Activated CD4-positive, alpha-beta T cell treated with anti-CD3 and anti-CD28 coated beads, Interleukin-2, amount 10 ng/mL, durations not matched to agents 7 days and 5 days (primary cell): Measurements from ENCODE around the gene PSMA7. TPM values are rescaled to one million over a fixed set of nuclear protein-coding genes. Genes with fewer than 3 reads are reported as not detected.

Source experiments
- CTCF ChIA-PET: fragments of 350-600 bp; sonication (Branson Sonifier 250); formaldehyde crosslinking; loops from one replicate; lab custom pipeline; 2021; ENCODE audit warnings: antibody characterized with exemption; lab: Charles Lee
- POLR2A ChIA-PET: fragments of 350-600 bp; sonication (Branson Sonifier 250); formaldehyde crosslinking; loops from one replicate; lab custom pipeline; 2021; ENCODE audit warnings: antibody characterized with exemption; lab: Charles Lee
- DNase-seq: peaks from one replicate; pipeline ENCODE4 v3.0.0-alpha.2; 2020
- H3K27ac Mint-ChIP-seq: one replicate; pipeline ENCODE4 v1.8.0; 2021; ENCODE audit warnings: mild to moderate bottlenecking, moderate library complexity, mixed read lengths
- H3K27me3 Mint-ChIP-seq: one replicate; pipeline ENCODE4 v1.8.0; 2021; ENCODE audit warnings: mixed read lengths
- H3K36me3 Mint-ChIP-seq: one replicate; pipeline ENCODE4 v1.8.0; 2021; ENCODE audit warnings: low read depth, mixed read lengths
- H3K4me1 Mint-ChIP-seq: one replicate; pipeline ENCODE4 v1.8.0; 2021; ENCODE audit warnings: mixed read lengths
- H3K4me3 Mint-ChIP-seq: one replicate; pipeline ENCODE4 v1.8.0; 2021; ENCODE audit warnings: mild to moderate bottlenecking, moderate library complexity, mixed read lengths
- H3K9me3 Mint-ChIP-seq: one replicate; pipeline ENCODE4 v1.8.0; 2021; ENCODE audit warnings: mixed read lengths
- total RNA-seq, 2 experiments: library from RNA; stranded (reverse); gene quantifications; one replicate each; pipeline ENCODE4 v1.2.3, GENCODE V29; 2021

PSMA7 gene
- total RNA-seq, 2 experiments from 2014 or later = 250 to 306 TPM

DNA sequence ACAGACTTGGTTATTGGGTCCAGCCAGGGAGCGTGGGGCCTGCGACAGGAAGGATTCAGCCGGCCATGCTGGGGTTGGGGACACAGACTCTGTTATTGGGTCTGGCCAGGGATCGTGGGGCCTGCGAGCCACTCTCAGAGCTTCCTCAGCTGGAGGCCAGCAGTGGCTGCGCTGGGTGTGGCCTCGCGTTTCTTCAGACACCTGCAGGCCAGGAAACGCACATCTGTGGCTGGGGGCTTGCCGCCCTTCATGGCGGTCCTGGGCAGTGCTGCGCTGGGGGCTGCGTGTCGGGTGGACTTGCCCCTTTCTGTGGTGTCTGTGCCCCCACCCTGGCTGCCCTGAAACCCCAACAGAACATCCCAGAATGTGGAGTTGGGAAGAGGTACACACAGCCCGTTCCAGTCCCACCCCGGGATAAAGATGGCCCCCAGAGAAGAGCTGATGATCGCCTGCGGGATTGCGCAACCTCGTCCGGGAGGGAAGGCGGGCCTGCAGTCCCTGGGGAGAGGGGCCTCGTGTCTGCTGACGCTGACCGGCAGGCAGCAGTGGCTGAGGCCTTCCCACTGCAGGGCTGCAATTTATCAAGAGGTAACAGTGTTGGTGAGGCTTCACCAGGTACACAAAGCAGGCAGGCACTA is 22.7 kb upstream of the PSMA7 start:
- Mint-ChIP-seq H3K27ac (no peak overlapping the region), H3K36me3 (peaks cover 5% of the 10 kb centered on the region), H3K9me3 (no peaks in the 10 kb centered on the region), H3K4me1 (no peaks in the 10 kb centered on the region), H3K27me3 (no peaks in the 10 kb centered on the region), H3K4me3 (no peak overlapping the region)
- ChIA-PET POLR2A (no interaction called here), CTCF (interaction anchor here (1.4 kb wide), 1 partner anchor 9 kb away, joined by 5 read pairs; no protein-coding TSS in a partner anchor)
- DNase-seq = no peak

DNA sequence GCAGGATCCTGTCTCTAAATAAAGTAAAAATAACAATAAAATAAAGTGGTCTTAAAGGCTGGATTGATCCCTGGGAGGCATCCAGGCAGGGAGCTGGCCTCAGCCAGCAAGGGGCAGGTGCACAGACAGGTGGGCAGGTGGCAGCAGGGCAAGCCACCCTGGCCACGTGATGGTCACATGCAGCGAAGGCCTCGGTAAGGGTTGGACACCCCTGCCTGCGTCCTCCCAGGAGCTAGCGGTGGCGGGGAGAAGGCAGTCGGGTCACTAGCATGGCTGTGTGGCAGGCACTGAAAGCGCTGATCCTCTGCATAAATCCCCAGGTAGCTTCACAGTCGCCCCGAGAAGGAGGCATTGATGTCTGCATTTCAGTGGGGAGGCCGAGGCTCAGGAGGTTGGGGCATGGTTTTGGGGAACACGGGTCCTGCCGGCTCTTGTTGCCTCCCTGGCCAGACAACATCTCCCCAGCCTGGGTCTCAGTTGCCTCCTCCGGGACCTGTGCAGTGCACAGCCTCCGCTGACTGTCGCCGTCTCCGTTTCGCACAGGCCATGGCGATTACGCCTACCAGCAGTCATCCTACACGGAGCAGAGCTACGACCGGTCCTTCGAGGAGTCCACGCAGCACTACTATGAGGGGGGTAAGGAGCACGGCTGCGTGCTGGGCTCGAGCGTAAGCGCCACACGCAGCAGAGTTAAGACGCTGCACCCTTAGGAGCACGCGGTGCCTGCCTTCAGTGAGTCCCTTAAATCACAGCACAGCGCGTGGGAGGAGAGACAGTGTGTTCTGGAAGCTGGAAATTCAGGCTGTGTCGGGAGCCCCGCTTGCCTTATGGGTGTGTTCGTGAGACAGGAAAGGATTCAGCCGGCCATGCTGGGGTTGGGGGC is 21.9 kb upstream of the PSMA7 start:
- Mint-ChIP-seq H3K36me3 (peaks cover 5% of the 10 kb centered on the region), H3K27ac (no peak overlapping the region), H3K9me3 (no peaks in the 10 kb centered on the region), H3K4me1 (peaks cover 2% of the 10 kb centered on the region), H3K27me3 (no peaks in the 10 kb centered on the region), H3K4me3 (no peak overlapping the region)
- POLR2A ChIA-PET = no interaction called here
- CTCF ChIA-PET = interaction anchor here (1.4 kb wide), 1 partner anchor 9 kb away, joined by 5 read pairs; no protein-coding TSS in a partner anchor
- no peak for DNase-seq

GRCh38 chr20:62163986-62164762 is 21.0 kb upstream of the PSMA7 start:
- Mint-ChIP-seq H3K36me3 (peaks cover 5% of the 10 kb centered on the region), H3K9me3 (no peaks in the 10 kb centered on the region), H3K4me3 (no peak overlapping the region), H3K27me3 (no peaks in the 10 kb centered on the region), H3K4me1 (peaks cover 7% of the 10 kb centered on the region), H3K27ac (no peak overlapping the region)
- CTCF ChIA-PET = no interaction called here
- POLR2A ChIA-PET = no interaction called here
- DNase-seq = no peak

GRCh38 chr20:62163485-62163865 is 20.3 kb upstream of the PSMA7 start:
- no peak overlapping the region for H3K27ac Mint-ChIP-seq
- CTCF ChIA-PET = interaction anchor here (0.6 kb wide), 1 partner anchor 219 kb away, joined by 3 read pairs; no protein-coding TSS in a partner anchor
- no peak overlapping the region for H3K4me3 Mint-ChIP-seq
- POLR2A ChIA-PET = no interaction called here
- H3K4me1 Mint-ChIP-seq = peaks cover 7% of the 10 kb centered on the region
- no peak for DNase-seq
- H3K36me3 Mint-ChIP-seq = peaks cover 5% of the 10 kb centered on the region
- H3K27me3 Mint-ChIP-seq = no peaks in the 10 kb centered on the region
- H3K9me3 Mint-ChIP-seq = no peaks in the 10 kb centered on the region

DNA sequence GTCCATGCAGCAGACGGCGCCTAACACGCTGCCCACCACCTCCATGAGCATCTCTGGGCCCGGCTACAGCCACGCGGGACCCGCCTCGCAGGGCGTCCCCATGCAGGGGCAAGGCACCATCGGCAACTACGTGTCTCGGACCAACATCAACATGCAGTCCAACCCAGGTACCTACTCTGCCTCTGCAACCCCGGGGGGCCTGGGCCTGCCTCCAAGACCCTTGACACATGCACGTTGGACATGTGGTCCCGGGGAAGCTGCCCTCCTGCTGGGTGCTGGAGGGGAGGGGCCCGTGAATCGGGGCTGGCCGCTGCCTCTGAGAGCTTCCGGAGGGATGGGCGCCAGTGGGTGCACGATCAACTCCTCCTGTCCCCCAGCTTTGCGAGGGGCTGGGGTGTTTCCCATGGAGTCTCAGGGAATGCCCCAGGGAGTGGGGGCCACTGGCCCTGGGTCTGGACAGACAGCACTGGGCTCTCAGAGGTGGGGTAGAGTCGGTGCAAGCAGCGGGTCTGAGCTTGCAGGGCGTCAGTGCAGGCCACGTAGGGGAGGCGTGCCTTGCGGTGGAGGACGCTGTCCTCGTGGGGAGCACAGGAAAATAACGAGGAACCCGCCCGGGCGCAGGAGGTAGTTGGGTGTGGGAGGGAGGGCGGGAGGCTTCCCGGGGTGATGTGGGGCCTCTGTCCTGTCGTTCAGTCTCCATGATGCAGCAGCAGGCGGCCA is 19.7 kb upstream of the PSMA7 start:
- H3K4me1 Mint-ChIP-seq = peaks cover 7% of the 10 kb centered on the region

GRCh38 chr20:62161347-62161746 is 18.2 kb upstream of the PSMA7 start:
- Mint-ChIP-seq H3K27ac (no peak overlapping the region), H3K4me3 (no peak overlapping the region), H3K4me1 (peaks cover 10% of the 10 kb centered on the region), H3K9me3 (no peaks in the 10 kb centered on the region), H3K36me3 (peaks cover 3% of the 10 kb centered on the region), H3K27me3 (no peaks in the 10 kb centered on the region)
- CTCF ChIA-PET = no interaction called here
- POLR2A ChIA-PET = no interaction called here
- no peak for DNase-seq

More for the DNA sequence above, 19.7 kb upstream of the PSMA7 start:
- Mint-ChIP-seq H3K27me3 (no peaks in the 10 kb centered on the region), H3K9me3 (no peaks in the 10 kb centered on the region), H3K4me3 (no peak overlapping the region), H3K27ac (no peak overlapping the region), H3K36me3 (peaks cover 3% of the 10 kb centered on the region)
- no peak for DNase-seq
- POLR2A ChIA-PET = no interaction called here
- CTCF ChIA-PET = interaction anchor here (0.6 kb wide), 1 partner anchor 220 kb away, joined by 3 read pairs; no protein-coding TSS in a partner anchor

- DNase-seq = no peak
- Mint-ChIP-seq H3K4me1 (peaks cover 10% of the 10 kb centered on the region), H3K27me3 (no peaks in the 10 kb centered on the region), H3K27ac (no peak overlapping the region), H3K36me3 (peaks cover 5% of the 10 kb centered on the region), H3K9me3 (no peaks in the 10 kb centered on the region), H3K4me3 (no peak overlapping the region)
- CTCF ChIA-PET = no interaction called here
- POLR2A ChIA-PET = no interaction called here
Observed at GRCh38 chr20:62160876-62161275, 17.7 kb upstream of the PSMA7 start.

DNA sequence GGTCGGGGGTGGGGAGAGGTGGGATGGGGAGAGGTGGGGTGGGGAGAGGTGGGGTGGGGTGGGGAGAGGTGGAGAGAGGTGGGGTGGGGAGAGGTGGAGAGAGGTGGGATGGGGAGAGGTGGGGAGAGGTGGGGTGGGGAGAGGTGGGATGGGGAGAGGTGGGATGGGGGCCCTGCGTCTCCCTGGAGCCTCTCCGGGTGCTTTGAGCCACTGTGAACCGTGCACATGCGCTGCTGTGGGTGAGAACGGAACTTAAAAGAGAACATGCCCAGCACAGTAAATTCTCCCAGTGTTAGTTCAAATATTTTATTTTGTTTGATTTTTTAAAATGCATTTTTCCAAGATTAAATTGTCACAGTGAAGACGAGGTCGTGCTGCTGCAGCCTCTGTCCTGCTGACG is 17.1 kb upstream of the PSMA7 start:
- Mint-ChIP-seq H3K9me3 (no peaks in the 10 kb centered on the region), H3K27ac (no peak overlapping the region), H3K4me3 (no peak overlapping the region), H3K27me3 (no peaks in the 10 kb centered on the region), H3K4me1 (peaks cover 10% of the 10 kb centered on the region), H3K36me3 (peaks cover 8% of the 10 kb centered on the region)
- CTCF ChIA-PET = no interaction called here
- DNase-seq = no peak
- POLR2A ChIA-PET = no interaction called here

GRCh38 chr20:62159839-62160238 is 16.6 kb upstream of the PSMA7 start:
- Mint-ChIP-seq H3K36me3 (peaks cover 8% of the 10 kb centered on the region), H3K4me1 (peaks cover 10% of the 10 kb centered on the region), H3K4me3 (no peak overlapping the region), H3K9me3 (no peaks in the 10 kb centered on the region), H3K27me3 (no peaks in the 10 kb centered on the region), H3K27ac (no peak overlapping the region)
- peak; percentile 36 for DNase-seq
- POLR2A ChIA-PET = no interaction called here
- CTCF ChIA-PET = no interaction called here

- Mint-ChIP-seq H3K4me1 (peaks cover 10% of the 10 kb centered on the region), H3K4me3 (no peak overlapping the region), H3K9me3 (no peaks in the 10 kb centered on the region), H3K36me3 (peaks cover 16% of the 10 kb centered on the region), H3K27ac (no peak overlapping the region), H3K27me3 (no peaks in the 10 kb centered on the region)
- POLR2A ChIA-PET = no interaction called here
- CTCF ChIA-PET = no interaction called here
- no peak for DNase-seq
Observed at GRCh38 chr20:62159052-62159451, 15.9 kb upstream of the PSMA7 start.

DNA sequence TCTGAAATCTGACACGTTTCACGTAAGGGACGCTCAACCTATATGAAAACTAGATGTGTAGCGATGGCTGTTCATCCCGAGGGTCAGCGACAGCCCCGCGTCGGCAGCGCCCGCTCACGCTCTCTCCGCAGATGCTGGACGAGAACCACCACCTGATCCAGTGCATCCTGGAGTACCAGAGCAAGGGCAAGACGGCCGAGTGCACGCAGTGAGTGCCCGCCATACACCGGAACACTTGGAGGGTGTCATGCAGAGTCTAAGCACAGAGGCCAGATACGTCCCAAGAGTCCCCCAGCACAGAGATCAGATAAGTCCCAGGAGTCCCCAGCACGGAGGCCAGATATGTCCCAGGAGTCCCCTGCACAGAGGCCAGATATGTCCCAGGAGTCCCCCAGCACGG is 15.3 kb upstream of the PSMA7 start:
- H3K9me3 Mint-ChIP-seq = peaks cover 5% of the 10 kb centered on the region
- H3K27me3 Mint-ChIP-seq = no peaks in the 10 kb centered on the region
- H3K36me3 Mint-ChIP-seq = peaks cover 21% of the 10 kb centered on the region
- no peak overlapping the region for H3K27ac Mint-ChIP-seq
- ChIA-PET CTCF (interaction anchor here (1.5 kb wide), 1 partner anchor 9 kb away, joined by 3 read pairs; no protein-coding TSS in a partner anchor), POLR2A (no interaction called here)
- no peak overlapping the region for H3K4me3 Mint-ChIP-seq
- peaks cover 10% of the 10 kb centered on the region for H3K4me1 Mint-ChIP-seq
- no peak for DNase-seq

DNA sequence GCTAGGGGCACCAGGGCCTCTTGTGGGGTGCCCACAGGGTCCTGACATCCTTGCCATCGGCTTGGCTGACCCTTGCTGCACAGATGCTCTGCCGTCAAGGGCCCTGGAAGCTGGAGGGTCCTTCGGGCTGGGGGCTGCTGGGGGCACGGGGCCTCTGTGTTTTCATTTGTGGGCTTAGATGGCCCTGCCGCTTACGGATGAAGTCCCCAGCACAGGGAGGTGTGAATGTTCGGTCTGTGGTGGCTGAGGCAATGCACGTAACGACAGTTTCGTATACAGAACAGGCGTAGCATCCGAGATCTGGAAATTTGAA is 14.8 kb upstream of the PSMA7 start:
- ChIA-PET CTCF (interaction anchor here (1.5 kb wide), 1 partner anchor 9 kb away, joined by 3 read pairs; no protein-coding TSS in a partner anchor), POLR2A (no interaction called here)
- H3K4me3 Mint-ChIP-seq = no peak overlapping the region
- peaks cover 24% of the 10 kb centered on the region for H3K36me3 Mint-ChIP-seq
- H3K27ac Mint-ChIP-seq = no peak overlapping the region
- H3K27me3 Mint-ChIP-seq = no peaks in the 10 kb centered on the region
- no peak for DNase-seq
- H3K4me1 Mint-ChIP-seq = peaks cover 10% of the 10 kb centered on the region
- H3K9me3 Mint-ChIP-seq = peaks cover 9% of the 10 kb centered on the region
